NCI-H1436 treated with DMSO at 0.1 percent for 48 hours (cell line): ENCODE results near the gene U2AF2.

ENCODE experiments used
- DNase-seq: peaks from one replicate; lab custom pipeline; 2025; lab: John Stamatoyannopoulos, UW

Gene U2AF2

GRCh38 chr19:55656988-55657747 lies 2.3 kb downstream of the U2AF2 start:
- DNase-seq = no peak

GRCh38 chr19:55658846-55659459 lies 4.1 kb downstream of the U2AF2 start:
- DNase-seq = no peak

GRCh38 chr19:55659822-55660221 lies 5.0 kb downstream of the U2AF2 start:
- no peak for DNase-seq

- DNase-seq = no peak
Observed at GRCh38 chr19:55660404-55660803, 5.6 kb downstream of the U2AF2 start.

GRCh38 chr19:55660991-55661390 lies 6.2 kb downstream of the U2AF2 start:
- no peak for DNase-seq

GRCh38 chr19:55661826-55662225 lies 7.0 kb downstream of the U2AF2 start:
- no peak for DNase-seq

- DNase-seq = no peak
Observed at GRCh38 chr19:55663846-55664536, 9.2 kb downstream of the U2AF2 start.

GRCh38 chr19:55666343-55667005 lies 11.6 kb downstream of the U2AF2 start:
- no peak for DNase-seq

GRCh38 chr19:55667006-55667381 lies 12.2 kb downstream of the U2AF2 start:
- no peak for DNase-seq

- DNase-seq = no peak
Observed at GRCh38 chr19:55667511-55667910, 12.7 kb downstream of the U2AF2 start.

GRCh38 chr19:55667958-55668357 lies 13.1 kb downstream of the U2AF2 start:
- DNase-seq = no peak

GRCh38 chr19:55668603-55669348 lies 13.9 kb downstream of the U2AF2 start:
- no peak for DNase-seq

GRCh38 chr19:55669418-55670279 lies 14.8 kb downstream of the U2AF2 start:
- DNase-seq = no peak

GRCh38 chr19:55670280-55671053 lies 15.6 kb downstream of the U2AF2 start:
- no peak for DNase-seq

GRCh38 chr19:55671054-55671378 lies 16.2 kb downstream of the U2AF2 start:
- no peak for DNase-seq

- no peak for DNase-seq
Observed at GRCh38 chr19:55672418-55672817, 17.6 kb downstream of the U2AF2 start.

GRCh38 chr19:55673465-55673864 lies 18.6 kb downstream of the U2AF2 start:
- DNase-seq = no peak

GRCh38 chr19:55673889-55674288 lies 19.1 kb downstream of the U2AF2 start:
- DNase-seq = no peak

GRCh38 chr19:55674459-55674840 lies 19.6 kb downstream of the U2AF2 start:
- DNase-seq = no peak
